ENCODE data around the gene FLNB.

Gene FLNB

GRCh38 chr3:58144478-58145325 lies 136.5 kb downstream of the FLNB start:
- no peak for DNase-seq

- DNase-seq: no peak
Measured at GRCh38 chr3:58148049-58148448, 139.8 kb downstream of the FLNB start.

GRCh38 chr3:58150130-58150809 lies 142.0 kb downstream of the FLNB start:
- no peak for DNase-seq

GRCh38 chr3:58150810-58151199 lies 142.6 kb downstream of the FLNB start:
- DNase-seq: no peak

GRCh38 chr3:58151637-58152036 lies 143.4 kb downstream of the FLNB start:
- no peak for DNase-seq

- no peak for DNase-seq
Measured at GRCh38 chr3:58152225-58153015, 144.2 kb downstream of the FLNB start.

GRCh38 chr3:58153371-58153770 lies 145.1 kb downstream of the FLNB start:
- no peak for DNase-seq

GRCh38 chr3:58154626-58155449 lies 146.6 kb downstream of the FLNB start:
- no peak for DNase-seq

- no peak for DNase-seq
Measured at GRCh38 chr3:58155838-58156237, 147.6 kb downstream of the FLNB start.

- no peak for DNase-seq
Measured at GRCh38 chr3:58157700-58158099, 149.5 kb downstream of the FLNB start.

GRCh38 chr3:58158442-58159153 lies 150.4 kb downstream of the FLNB start:
- DNase-seq: no peak

- DNase-seq: no peak
Measured at GRCh38 chr3:58160399-58160798, 152.2 kb downstream of the FLNB start.

- DNase-seq: no peak
Measured at GRCh38 chr3:58161435-58162398, 153.5 kb downstream of the FLNB start.

GRCh38 chr3:58163234-58163633 lies 155.0 kb downstream of the FLNB start:
- no peak for DNase-seq

GRCh38 chr3:58164199-58164879 lies 156.1 kb downstream of the FLNB start:
- no peak for DNase-seq

GRCh38 chr3:58164906-58165821 lies 156.9 kb downstream of the FLNB start:
- no peak for DNase-seq

- DNase-seq: no peak
Measured at GRCh38 chr3:58167431-58168351, 159.5 kb downstream of the FLNB start.

GRCh38 chr3:58168498-58168897 lies 160.3 kb downstream of the FLNB start:
- DNase-seq: no peak

Measured in NCI-H187 (cell line).